NK-92 treated with Interleukin-12 subunit alpha and Interleukin-12 subunit beta, amount 100 ng/mL, for 24 hours (cell line): Measurements from ENCODE around the gene GHRH.

ENCODE experiments used
- DNase-seq: peaks from one replicate; lab custom pipeline; 2025; lab: John Stamatoyannopoulos, UW

The GHRH gene

GRCh38 chr20:37262505-37262904, 891 bp upstream of the GHRH start:
- no peak for DNase-seq

GRCh38 chr20:37260923-37261322, 691 bp downstream of the GHRH start:
- no peak for DNase-seq

- DNase-seq, result no peak
Measured at GRCh38 chr20:37259865-37260264, 1.7 kb downstream of the GHRH start.

GRCh38 chr20:37259031-37259430, 2.6 kb downstream of the GHRH start:
- no peak for DNase-seq

- no peak for DNase-seq
Measured at GRCh38 chr20:37257988-37258387, 3.6 kb downstream of the GHRH start.

- no peak for DNase-seq
Measured at GRCh38 chr20:37257530-37257929, 4.1 kb downstream of the GHRH start.

GRCh38 chr20:37256286-37256685, 5.3 kb downstream of the GHRH start:
- no peak for DNase-seq

- no peak for DNase-seq
Measured at GRCh38 chr20:37254114-37254878, 7.3 kb downstream of the GHRH start.

- no peak for DNase-seq
Measured at GRCh38 chr20:37253087-37253486, 8.5 kb downstream of the GHRH start.

- DNase-seq, result no peak
Measured at GRCh38 chr20:37251825-37252477, 9.7 kb downstream of the GHRH start.

- DNase-seq, result no peak
Measured at GRCh38 chr20:37249304-37249703, 12.3 kb downstream of the GHRH start.

GRCh38 chr20:37247547-37247946, 14.1 kb downstream of the GHRH start:
- no peak for DNase-seq

- DNase-seq, result no peak
Measured at GRCh38 chr20:37246736-37247135, 14.9 kb downstream of the GHRH start.

- DNase-seq, result no peak
Measured at GRCh38 chr20:37245216-37246150, 16.1 kb downstream of the GHRH start.

- DNase-seq, result no peak
Measured at GRCh38 chr20:37244572-37244957, 17.0 kb downstream of the GHRH start.

- DNase-seq, result no peak
Measured at GRCh38 chr20:37243937-37244571, 17.6 kb downstream of the GHRH start.

GRCh38 chr20:37243076-37243936, 18.3 kb downstream of the GHRH start:
- DNase-seq, result no peak

- DNase-seq, result no peak
Measured at GRCh38 chr20:37242503-37242902, 19.1 kb downstream of the GHRH start.

GRCh38 chr20:37240337-37241067, 21.1 kb downstream of the GHRH start:
- DNase-seq, result no peak

- no peak for DNase-seq
Measured at GRCh38 chr20:37238935-37239451, 22.6 kb downstream of the GHRH start.
